ENCODE data around the gene IWS1.

- no peak for TF ChIP-seq SAP30 (IDR thresholded peaks at IDR 0.05; ENCODE audit: borderline replicate concordance, insufficient read depth, low read depth, low read length, poor library complexity, severe bottlenecking)
- TF ChIP-seq RBM22 (IDR thresholded peaks at IDR 0.05; ENCODE audit: low read depth, low read length, poor library complexity, severe bottlenecking): no peak
- TF ChIP-seq EZH2 (IDR thresholded peaks at IDR 0.05; ENCODE audit: borderline replicate concordance, low read depth, low read length): no peak
- TF ChIP-seq POLR2A (conservative IDR thresholded peaks at IDR 0.05): no peak
- TF ChIP-seq NCOA6 (IDR thresholded peaks at IDR 0.05): no peak
- TF ChIP-seq, protein P1, sequence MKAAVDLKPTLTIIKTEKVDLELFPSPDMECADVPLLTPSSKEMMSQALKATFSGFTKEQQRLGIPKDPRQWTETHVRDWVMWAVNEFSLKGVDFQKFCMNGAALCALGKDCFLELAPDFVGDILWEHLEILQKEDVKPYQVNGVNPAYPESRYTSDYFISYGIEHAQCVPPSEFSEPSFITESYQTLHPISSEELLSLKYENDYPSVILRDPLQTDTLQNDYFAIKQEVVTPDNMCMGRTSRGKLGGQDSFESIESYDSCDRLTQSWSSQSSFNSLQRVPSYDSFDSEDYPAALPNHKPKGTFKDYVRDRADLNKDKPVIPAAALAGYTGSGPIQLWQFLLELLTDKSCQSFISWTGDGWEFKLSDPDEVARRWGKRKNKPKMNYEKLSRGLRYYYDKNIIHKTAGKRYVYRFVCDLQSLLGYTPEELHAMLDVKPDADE (conservative IDR thresholded peaks at IDR 0.05; ENCODE audit: control insufficient read depth, low read depth, low read length): no peak
- TF ChIP-seq HNRNPL (IDR thresholded peaks at IDR 0.05; ENCODE audit: low read depth, low read length): no peak
- no peak for TF ChIP-seq CTCF (IDR thresholded peaks at IDR 0.05 in 2 of 3, conservative IDR thresholded peaks at IDR 0.05 in 1 of 3; ENCODE audit: insufficient read depth in 2 of 3, low read depth in 1 of 3, low read length in 3 of 3)
- no peak for TF ChIP-seq KLF16 (IDR thresholded peaks at IDR 0.05)
- TF ChIP-seq ERF (CRISPR knock-in tag; IDR thresholded peaks at IDR 0.05): no peak
These were observed 73.3 kb downstream of the IWS1 start for GRCh38 chr2:127453013-127453391.
